Hepatocyte (in vitro differentiated cells): ENCODE measurements around the gene SSU72.

Source experiments
- CTCF ChIP-seq: fragments of 200-600 bp; sonication (generic); IDR thresholded peaks from 2 replicates; pipeline ENCODE4 v1.5.1; 2016; ENCODE audit warnings: antibody characterized with exemption, mild to moderate bottlenecking; ENCODE audit not compliant: poor library complexity
- EZH2 ChIP-seq: fragments of 200-600 bp; sonication (generic); IDR thresholded peaks from 2 replicates; pipeline ENCODE4 v1.6.1; 2016; ENCODE audit warnings: antibody characterized with exemption, mild to moderate bottlenecking, borderline replicate concordance
- EZH2phosphoT487 ChIP-seq: fragments of 200-600 bp; sonication (generic); IDR thresholded peaks from one replicate; pipeline ENCODE4 v1.6.1; 2018; ENCODE audit warnings: antibody characterized with exemption, mild to moderate bottlenecking, low read depth, moderate library complexity; ENCODE audit not compliant: unreplicated experiment, severe bottlenecking

GRCh38 chr1:1620433-1621139, 45.9 kb upstream of the SSU72 start:
- TF ChIP-seq CTCF (no peak), EZH2phosphoT487 (no peak), EZH2 (no peak)
